Astrocyte (in vitro differentiated cells and primary cell): ENCODE measurements around the gene SSTR4.

ENCODE experiments used
- EZH2 ChIP-seq: IDR thresholded peaks from 2 replicates; pipeline ENCODE4 v1.6.1; 2012; ENCODE audit warnings: mild to moderate bottlenecking, low read length, inconsistent platforms; ENCODE audit not compliant: insufficient read depth
- TF ChIP-seq, protein P1 (sequence below): IDR thresholded peaks from 2 replicates; pipeline ENCODE4 v1.5.1; 2011; ENCODE audit warnings: low read depth, mild to moderate bottlenecking, inconsistent platforms, low read length, moderate library complexity; ENCODE audit not compliant: insufficient read depth

DNA sequence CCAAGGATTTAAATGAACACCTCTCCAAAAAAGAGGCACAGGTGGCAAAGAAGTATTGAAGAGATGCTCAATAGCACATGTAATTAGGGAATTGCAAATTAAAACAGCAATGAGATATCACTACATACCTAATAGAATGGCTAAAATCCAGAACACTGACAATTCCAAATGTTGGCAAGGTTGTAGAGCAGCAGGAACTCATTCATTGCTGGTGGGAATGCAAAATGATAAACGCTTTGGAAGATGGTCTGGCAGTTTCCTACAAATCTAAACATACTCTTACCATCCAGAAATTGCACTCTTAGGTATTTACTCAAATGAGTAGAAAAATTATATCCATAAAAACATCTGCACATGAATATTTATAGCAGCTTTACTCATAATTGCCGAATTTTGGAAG lies 34.0 kb downstream of the SSTR4 start:
- TF ChIP-seq, protein P1, sequence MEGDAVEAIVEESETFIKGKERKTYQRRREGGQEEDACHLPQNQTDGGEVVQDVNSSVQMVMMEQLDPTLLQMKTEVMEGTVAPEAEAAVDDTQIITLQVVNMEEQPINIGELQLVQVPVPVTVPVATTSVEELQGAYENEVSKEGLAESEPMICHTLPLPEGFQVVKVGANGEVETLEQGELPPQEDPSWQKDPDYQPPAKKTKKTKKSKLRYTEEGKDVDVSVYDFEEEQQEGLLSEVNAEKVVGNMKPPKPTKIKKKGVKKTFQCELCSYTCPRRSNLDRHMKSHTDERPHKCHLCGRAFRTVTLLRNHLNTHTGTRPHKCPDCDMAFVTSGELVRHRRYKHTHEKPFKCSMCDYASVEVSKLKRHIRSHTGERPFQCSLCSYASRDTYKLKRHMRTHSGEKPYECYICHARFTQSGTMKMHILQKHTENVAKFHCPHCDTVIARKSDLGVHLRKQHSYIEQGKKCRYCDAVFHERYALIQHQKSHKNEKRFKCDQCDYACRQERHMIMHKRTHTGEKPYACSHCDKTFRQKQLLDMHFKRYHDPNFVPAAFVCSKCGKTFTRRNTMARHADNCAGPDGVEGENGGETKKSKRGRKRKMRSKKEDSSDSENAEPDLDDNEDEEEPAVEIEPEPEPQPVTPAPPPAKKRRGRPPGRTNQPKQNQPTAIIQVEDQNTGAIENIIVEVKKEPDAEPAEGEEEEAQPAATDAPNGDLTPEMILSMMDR, result no peak
- TF ChIP-seq EZH2, result no peak
